GM18867 (cell line): Measurements from ENCODE around the gene KCNC1.

Experiments used
- ATAC-seq: cut with Tn5 transposase; IDR thresholded peaks from one replicate; pipeline ENCODE4 v1.9.1; 2021; ENCODE audit warnings: mild to moderate bottlenecking, moderate library complexity; ENCODE audit not compliant: unreplicated experiment

KCNC1 gene

GRCh38 chr11:17752144-17752543, 17.6 kb downstream of the KCNC1 start:
- no peak for ATAC-seq

DNA sequence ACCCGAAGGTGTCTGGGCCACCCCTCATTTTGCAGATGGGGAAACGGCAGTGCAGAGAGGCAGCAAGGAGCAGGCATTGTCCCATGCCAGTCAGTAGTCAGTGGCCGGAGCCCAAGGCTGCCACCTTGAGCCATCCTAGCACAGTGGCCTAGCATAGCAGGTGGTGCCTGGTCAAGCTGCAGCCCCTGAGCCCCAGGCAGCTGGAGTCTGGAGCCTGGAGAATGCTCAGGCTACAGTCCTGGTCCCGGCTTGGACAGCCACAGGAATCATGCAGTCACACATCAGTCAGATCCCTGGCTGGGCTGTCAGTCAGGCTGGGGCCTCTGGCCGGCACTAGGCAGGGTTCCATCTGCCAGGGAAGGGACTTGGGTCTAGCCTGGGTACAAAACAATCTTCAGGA, 18.6 kb downstream of the KCNC1 start:
- ATAC-seq, result no peak

GRCh38 chr11:17753641-17754040, 19.1 kb downstream of the KCNC1 start:
- ATAC-seq, result no peak

GRCh38 chr11:17755891-17756290, 21.3 kb downstream of the KCNC1 start:
- ATAC-seq, result no peak

- peak; percentile 74 for ATAC-seq
These were observed 25.8 kb downstream of the KCNC1 start for GRCh38 chr11:17760102-17761029.

GRCh38 chr11:17762309-17762974, 27.9 kb downstream of the KCNC1 start:
- peak; percentile 73 for ATAC-seq

GRCh38 chr11:17763244-17763643, 28.7 kb downstream of the KCNC1 start:
- no peak for ATAC-seq

DNA sequence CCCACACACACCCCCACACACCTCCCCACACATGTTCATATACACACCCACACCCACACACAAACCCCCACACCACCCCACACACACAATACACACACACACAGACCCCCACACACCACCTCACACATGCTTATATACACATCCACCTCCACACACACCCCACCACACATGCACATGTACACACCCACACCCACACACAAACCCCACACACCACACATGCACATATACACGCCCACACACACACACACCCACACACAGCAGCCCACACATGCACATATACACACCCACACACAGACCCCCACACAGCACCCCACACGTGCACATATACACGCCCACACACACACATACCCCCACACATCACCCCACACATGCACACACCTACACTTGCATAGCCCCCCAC, 29.1 kb downstream of the KCNC1 start:
- no peak for ATAC-seq

DNA sequence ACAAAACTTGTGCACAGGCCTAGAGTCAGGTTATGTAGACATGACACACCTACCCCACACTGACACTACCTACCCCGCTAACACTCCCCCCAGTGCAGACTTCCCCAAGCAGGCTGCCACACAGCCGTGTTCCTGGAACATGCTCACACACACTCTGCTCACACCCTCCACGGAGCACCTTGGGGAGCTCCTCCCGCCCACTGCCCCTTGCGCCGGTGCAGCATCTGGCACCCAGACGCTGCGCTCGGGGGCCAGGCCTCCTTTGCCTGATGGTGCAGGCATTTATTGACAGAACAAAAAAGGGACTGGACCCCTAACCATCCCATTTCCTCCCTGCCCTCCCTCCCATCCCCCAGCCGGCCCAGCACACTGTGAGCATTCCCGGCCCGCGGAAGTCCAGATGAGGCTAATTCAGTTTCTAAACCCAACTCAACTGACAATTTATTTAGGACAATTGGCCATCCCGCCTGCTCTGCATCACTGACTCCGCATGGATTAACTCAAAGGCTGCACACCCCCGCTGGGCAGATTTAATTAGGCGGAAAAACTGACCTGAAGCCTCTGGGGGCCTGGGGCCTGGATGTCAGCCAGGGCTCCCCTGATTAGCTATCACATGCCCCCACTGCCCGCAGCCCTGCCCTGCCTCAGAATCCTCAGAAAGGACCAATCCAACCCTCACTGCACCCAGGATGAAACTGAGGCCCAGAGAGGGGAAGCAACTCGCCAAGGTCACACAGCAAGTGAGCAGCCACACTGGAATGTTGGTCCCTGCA, 30.1 kb downstream of the KCNC1 start:
- ATAC-seq, result no peak

GRCh38 chr11:17765356-17766072, 30.9 kb downstream of the KCNC1 start:
- no peak for ATAC-seq

- no peak for ATAC-seq
These were observed 31.4 kb downstream of the KCNC1 start for GRCh38 chr11:17766073-17766359.

GRCh38 chr11:17766590-17766989, 32.0 kb downstream of the KCNC1 start:
- no peak for ATAC-seq

DNA sequence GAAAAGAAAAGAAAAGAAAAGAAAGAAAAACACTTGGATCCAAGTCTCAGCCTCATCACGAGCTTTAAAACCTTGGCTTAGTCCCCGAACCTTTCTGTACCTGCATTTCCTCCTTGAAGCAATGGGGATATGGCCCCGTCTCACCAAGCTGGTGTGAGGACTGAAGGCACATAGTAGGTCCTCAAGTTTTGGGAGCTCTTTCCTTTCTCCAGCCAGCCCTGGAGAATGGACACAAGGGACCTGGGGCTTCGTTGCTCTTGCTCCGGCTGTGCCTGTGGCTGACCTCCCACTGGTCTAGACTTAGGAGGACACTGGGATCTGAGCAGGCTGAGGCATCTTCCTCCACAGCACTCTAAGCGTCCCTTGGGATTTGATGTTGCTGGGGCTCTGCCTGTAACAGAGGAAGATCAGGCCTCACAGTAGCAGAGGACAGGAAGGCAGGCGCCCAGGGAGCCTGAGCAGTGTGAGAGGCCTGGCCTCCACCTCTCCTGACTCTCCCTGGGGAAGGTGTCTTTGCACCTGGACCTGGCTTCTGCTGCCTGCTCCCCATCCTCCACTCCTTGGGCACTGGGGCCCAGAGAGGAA, 32.8 kb downstream of the KCNC1 start:
- no peak for ATAC-seq

DNA sequence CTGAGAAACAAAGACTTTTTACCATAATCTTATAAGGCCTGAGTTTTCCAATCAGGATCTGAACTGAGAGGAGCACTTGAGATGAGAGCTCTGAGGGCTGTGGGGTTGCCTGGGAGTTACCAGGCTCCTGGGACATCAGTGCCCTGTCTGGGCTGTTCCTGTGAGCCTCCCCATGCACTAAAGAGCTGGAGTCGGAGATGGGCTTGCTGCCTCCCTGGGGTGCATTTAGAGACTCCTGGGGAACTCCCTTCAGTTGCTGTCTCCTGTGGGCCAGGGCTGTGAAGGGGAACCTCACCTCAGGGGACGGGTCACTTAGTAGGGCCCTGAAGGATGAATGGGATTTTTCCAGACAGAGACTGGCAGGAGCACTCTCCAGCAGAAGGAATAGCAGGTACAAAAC, 33.3 kb downstream of the KCNC1 start:
- ATAC-seq, result no peak

- no peak for ATAC-seq
These were observed 34.0 kb downstream of the KCNC1 start for GRCh38 chr11:17768547-17768946.

- ATAC-seq, result no peak
These were observed 34.6 kb downstream of the KCNC1 start for GRCh38 chr11:17769218-17769617.

DNA sequence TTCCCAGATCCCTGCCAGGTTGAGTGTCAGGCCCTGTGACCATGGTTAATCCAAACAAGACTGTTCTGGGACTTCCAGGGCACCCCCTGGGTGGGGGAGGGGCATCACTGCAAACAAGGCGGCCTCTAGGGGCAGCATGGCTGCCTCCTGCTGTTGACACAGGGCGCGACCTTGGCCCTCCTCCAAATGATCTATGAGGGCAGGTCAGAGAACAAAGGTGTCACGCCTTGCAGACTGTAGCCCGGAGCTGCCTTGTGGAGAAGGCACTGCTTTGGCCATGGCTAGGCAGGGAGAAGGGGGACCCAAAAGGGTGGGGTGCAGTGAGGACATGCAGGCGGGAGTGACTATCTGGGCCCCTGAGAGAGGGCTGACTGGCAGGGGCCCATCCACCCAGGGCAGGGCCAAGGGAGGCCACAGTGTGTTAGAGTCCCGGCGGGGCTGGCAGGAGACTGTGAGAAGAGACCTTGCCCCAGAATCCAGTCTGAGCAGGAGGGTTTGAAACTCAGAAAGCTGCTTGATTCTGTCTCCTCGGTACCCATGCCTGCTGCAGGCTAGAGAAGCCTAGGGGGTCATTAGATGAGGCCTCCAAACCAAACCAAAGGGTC, 35.6 kb downstream of the KCNC1 start:
- ATAC-seq, result no peak

- no peak for ATAC-seq
These were observed 36.3 kb downstream of the KCNC1 start for GRCh38 chr11:17770917-17771316.

GRCh38 chr11:17771415-17771814, 36.8 kb downstream of the KCNC1 start:
- ATAC-seq, result no peak

DNA sequence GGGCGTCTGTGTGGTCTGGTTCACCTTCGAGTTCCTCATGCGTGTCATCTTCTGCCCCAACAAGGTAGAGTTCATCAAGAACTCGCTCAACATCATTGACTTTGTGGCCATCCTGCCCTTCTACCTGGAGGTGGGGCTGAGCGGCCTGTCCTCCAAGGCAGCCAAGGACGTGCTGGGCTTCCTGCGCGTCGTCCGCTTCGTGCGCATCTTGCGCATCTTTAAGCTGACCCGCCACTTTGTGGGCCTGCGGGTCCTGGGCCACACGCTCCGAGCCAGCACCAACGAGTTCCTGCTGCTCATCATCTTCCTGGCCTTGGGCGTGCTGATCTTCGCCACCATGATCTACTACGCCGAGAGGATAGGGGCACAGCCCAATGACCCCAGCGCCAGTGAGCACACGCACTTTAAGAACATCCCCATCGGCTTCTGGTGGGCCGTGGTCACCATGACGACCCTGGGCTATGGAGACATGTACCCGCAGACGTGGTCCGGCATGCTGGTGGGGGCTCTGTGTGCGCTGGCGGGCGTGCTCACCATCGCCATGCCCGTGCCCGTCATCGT, 37.3 kb downstream of the KCNC1 start:
- ATAC-seq, result no peak
